ENCODE results near the gene LRMDA. TPM values are rescaled to one million over a fixed set of nuclear protein-coding genes. Genes with fewer than 3 reads are reported as not detected.

LRMDA gene
- total and polyA plus RNA-seq, 2 of the 8 experiments (the other 6 are each of a cell fraction or from before 2014, with no cell fraction given) = 0.86 to 2.8 TPM

- no peak overlapping the region for H2AK5ac ChIP-seq (ENCODE audit: low read depth, low read length)
- H3K79me1 ChIP-seq (ENCODE audit: low read depth, low read length) = no peaks in the 10 kb centered on the region
- no peak overlapping the region for H2BK5ac ChIP-seq (ENCODE audit: low read depth, low read length)
- H3K14ac ChIP-seq (ENCODE audit: insufficient read length) = no peak overlapping the region
- CTCF ChIA-PET (ENCODE audit: partially characterized antibody) = no interaction called here
- H3K4me2 ChIP-seq (ENCODE audit: insufficient read depth in 1 of 2, low read depth in 2 of 2, low read length in 2 of 2) = no peak overlapping the region
- H2BK12ac ChIP-seq (ENCODE audit: low read depth, low read length) = no peak overlapping the region
- no peaks in the 10 kb centered on the region; the same call in 1 of the 2 replicates for H3K23me2 ChIP-seq (ENCODE audit: low read depth, low read length)
- no peak overlapping the region for H2AFZ ChIP-seq (ENCODE audit: low read length)
- H3K4ac ChIP-seq (replicated peaks; ENCODE audit: insufficient read length, low read depth, low read length) = no peak overlapping the region
- H4K91ac ChIP-seq (replicated peaks; ENCODE audit: insufficient read length, low read length) = no peak overlapping the region
- FAIRE-seq (no peak), DNase-seq (ENCODE audit: low read depth in 1 of 2, low spot score in 2 of 2) (no peak)
- POLR2A ChIA-PET (ENCODE audit: partially characterized antibody) = no interaction called here
- H3K9ac ChIP-seq (replicated peaks in 1 of 4; ENCODE audit: extremely low read depth in 1 of 4, low read depth in 3 of 4, low read length in 3 of 4) = no peak overlapping the region
- no peaks in the 10 kb centered on the region for H3K27me3 ChIP-seq (replicated peaks in 1 of 4; ENCODE audit: control insufficient read depth in 3 of 4, extremely low read depth in 1 of 4, insufficient read depth in 3 of 4, low read length in 3 of 4)
- no peak overlapping the region for H3K23ac ChIP-seq (ENCODE audit: insufficient read length)
- no peak for TF ChIP-seq TBP (IDR thresholded peaks at IDR 0.05; ENCODE audit: low read depth, low read length)
- no peak for TF ChIP-seq KDM1A (IDR thresholded peaks at IDR 0.05; ENCODE audit: borderline replicate concordance, low read length)
- no peak for TF ChIP-seq NRF1 (IDR thresholded peaks at IDR 0.05; ENCODE audit: low read depth, low read length)
- TF ChIP-seq BCL11A (IDR thresholded peaks at IDR 0.05; ENCODE audit: low read depth in 2 of 2, low read length in 2 of 2) = no peak
- no peak for TF ChIP-seq ZNF274 (IDR thresholded peaks at IDR 0.05; ENCODE audit: borderline replicate concordance, extremely low read depth, low read length)
- TF ChIP-seq GABPA (IDR thresholded peaks at IDR 0.05; ENCODE audit: borderline replicate concordance, insufficient read depth, low read length) = no peak
- TF ChIP-seq POLR2A (IDR thresholded peaks at IDR 0.05; ENCODE audit: control extremely low read depth in 1 of 2, low read depth in 2 of 2, low read length in 2 of 2) = no peak
- TF ChIP-seq TAF7 (optimal IDR thresholded peaks at IDR 0.05; ENCODE audit: borderline replicate concordance, low read depth, low read length) = no peak
- TF ChIP-seq CTBP2 (IDR thresholded peaks at IDR 0.05; ENCODE audit: borderline replicate concordance, insufficient read depth, insufficient read length, low read length) = no peak
- TF ChIP-seq EZH2 (IDR thresholded peaks at IDR 0.05; ENCODE audit: low read depth, low read length, severe bottlenecking) = no peak
- TF ChIP-seq BRCA1 (IDR thresholded peaks at IDR 0.05; ENCODE audit: low read depth, low read length) = no peak
- WGBS, 2 experiments (ENCODE audit: extremely low coverage in 1 of 2, insufficient coverage in 1 of 2, insufficient read length in 1 of 2, insufficient replicate concordance in 2 of 2, low coverage in 1 of 2, low lambda C conversion rate in 2 of 2, missing lambda C conversion rate in 1 of 2) = 93% methylated on average over 3 of the region's 3 CpGs; no CpG with 5 or more reads in 1 of the 2 experiments
- no peaks in the 10 kb centered on the region for H3K79me2 ChIP-seq (ENCODE audit: control insufficient read depth in 1 of 2, insufficient read depth in 2 of 2, low read length in 2 of 2)
- H3K36me3 ChIP-seq (ENCODE audit: control insufficient read depth in 2 of 4, insufficient read depth in 4 of 4, low read length in 3 of 4) = no peaks in the 10 kb centered on the region
- no peak overlapping the region for H2BK20ac ChIP-seq (ENCODE audit: low read length)
- H4K8ac ChIP-seq (ENCODE audit: extremely low read depth, insufficient read depth, low read length) = no peak overlapping the region
- no peaks in the 10 kb centered on the region for H3K9me3 ChIP-seq (ENCODE audit: insufficient read depth in 2 of 2, low read depth in 1 of 2, low read length in 1 of 2)
- H4K5ac ChIP-seq (ENCODE audit: insufficient read length, low read depth, low read length) = no peak overlapping the region
- no peak overlapping the region for H2BK120ac ChIP-seq (replicated peaks; ENCODE audit: low read depth, low read length)
- H3K18ac ChIP-seq (ENCODE audit: extremely low read depth, low read length) = no peak overlapping the region
- H2BK15ac ChIP-seq (ENCODE audit: low read length) = no peak overlapping the region
- H3K4me1 ChIP-seq (replicated peaks in 1 of 4; ENCODE audit: control insufficient read depth in 3 of 4, insufficient read depth in 4 of 4, low read length in 3 of 4) = no peaks in the 10 kb centered on the region
- no peak overlapping the region for H3K4me3 ChIP-seq (ENCODE audit: extremely low read depth in 1 of 4, insufficient read depth in 2 of 4, low read depth in 3 of 4, low read length in 4 of 4)
- no peaks in the 10 kb centered on the region for H4K20me1 ChIP-seq (replicated peaks in 1 of 2; ENCODE audit: control insufficient read depth in 1 of 2, insufficient read depth in 2 of 2, low read length in 2 of 2)
- no peak overlapping the region for H3K27ac ChIP-seq (ENCODE audit: low read depth, low read length)
- H3K56ac ChIP-seq (replicated peaks; ENCODE audit: insufficient read length, low read depth, low read length) = no peak overlapping the region
Observed at GRCh38 chr10:75773813-75774782, 342.7 kb downstream of the LRMDA start.
